ENCODE results near the gene HMGCL.
A peak's percentile ranks its signal among the peaks of the same experiment; 100 is the strongest.

HMGCL gene

GRCh38 chr1:23772854-23773242 is 52.4 kb downstream of the HMGCL start:
- no peak for DNase-seq

- DNase-seq = peak; percentile 73
These were observed 53.0 kb downstream of the HMGCL start for GRCh38 chr1:23772049-23772853.

GRCh38 chr1:23768733-23769132 is 56.5 kb downstream of the HMGCL start:
- DNase-seq = no peak

GRCh38 chr1:23763041-23763577 is 62.1 kb downstream of the HMGCL start:
- no peak for DNase-seq

GRCh38 chr1:23759277-23759676 is 66.0 kb downstream of the HMGCL start:
- no peak for DNase-seq

- no peak for DNase-seq
These were observed 67.4 kb downstream of the HMGCL start for GRCh38 chr1:23757812-23758211.

GRCh38 chr1:23756676-23757075 is 68.6 kb downstream of the HMGCL start:
- DNase-seq = no peak

GRCh38 chr1:23752909-23753308 is 72.3 kb downstream of the HMGCL start:
- no peak for DNase-seq

Data from NCI-H69 (cell line).